Measurements from ENCODE around the gene SARS1.

GRCh38 chr1:109239047-109239408, 25.3 kb downstream of the SARS1 start:
- no peak for TF ChIP-seq CTCF (IDR thresholded peaks at IDR 0.05)
- TF ChIP-seq POLR2A (IDR thresholded peaks at IDR 0.05): no peak

Data from esophagus squamous epithelium (tissue), 4 donors.